HUES6 (cell line): Measurements from ENCODE around the gene ZSWIM8.
"Not testable (repeated sequence)": the region's sequence is repeated elsewhere in the genome, so short reads cannot be mapped to it uniquely, and the experiment has no call there.

ENCODE experiments used
- H3K27ac ChIP-seq: 2 replicates; pipeline ENCODE4 v1.7.0; 2013; ENCODE audit warnings: low read depth, mild to moderate bottlenecking, low read length, inconsistent platforms
- H3K27me3 ChIP-seq: 2 replicates; pipeline ENCODE4 v1.6.1; 2013; ENCODE audit warnings: low read length; ENCODE audit not compliant: control insufficient read depth, insufficient read depth
- H3K36me3 ChIP-seq: 2 replicates; pipeline ENCODE4 v1.6.1; 2013; ENCODE audit warnings: low read length; ENCODE audit not compliant: control insufficient read depth, insufficient read depth
- H3K4me1 ChIP-seq: 2 replicates; pipeline ENCODE4 v1.6.1; 2013; ENCODE audit warnings: low read length; ENCODE audit not compliant: control insufficient read depth, insufficient read depth
- H3K4me3 ChIP-seq: 2 replicates; pipeline ENCODE4 v1.5.1; 2013; ENCODE audit warnings: low read depth, low read length
- H3K9ac ChIP-seq: one replicate; pipeline ENCODE4 v1.6.1; 2013; ENCODE audit warnings: mild to moderate bottlenecking, low read length
- H3K9me3 ChIP-seq: 2 replicates; pipeline ENCODE4 v1.6.1; 2013; ENCODE audit warnings: low read depth, low read length; ENCODE audit not compliant: control insufficient read depth, insufficient read depth

ZSWIM8 gene, protein sequence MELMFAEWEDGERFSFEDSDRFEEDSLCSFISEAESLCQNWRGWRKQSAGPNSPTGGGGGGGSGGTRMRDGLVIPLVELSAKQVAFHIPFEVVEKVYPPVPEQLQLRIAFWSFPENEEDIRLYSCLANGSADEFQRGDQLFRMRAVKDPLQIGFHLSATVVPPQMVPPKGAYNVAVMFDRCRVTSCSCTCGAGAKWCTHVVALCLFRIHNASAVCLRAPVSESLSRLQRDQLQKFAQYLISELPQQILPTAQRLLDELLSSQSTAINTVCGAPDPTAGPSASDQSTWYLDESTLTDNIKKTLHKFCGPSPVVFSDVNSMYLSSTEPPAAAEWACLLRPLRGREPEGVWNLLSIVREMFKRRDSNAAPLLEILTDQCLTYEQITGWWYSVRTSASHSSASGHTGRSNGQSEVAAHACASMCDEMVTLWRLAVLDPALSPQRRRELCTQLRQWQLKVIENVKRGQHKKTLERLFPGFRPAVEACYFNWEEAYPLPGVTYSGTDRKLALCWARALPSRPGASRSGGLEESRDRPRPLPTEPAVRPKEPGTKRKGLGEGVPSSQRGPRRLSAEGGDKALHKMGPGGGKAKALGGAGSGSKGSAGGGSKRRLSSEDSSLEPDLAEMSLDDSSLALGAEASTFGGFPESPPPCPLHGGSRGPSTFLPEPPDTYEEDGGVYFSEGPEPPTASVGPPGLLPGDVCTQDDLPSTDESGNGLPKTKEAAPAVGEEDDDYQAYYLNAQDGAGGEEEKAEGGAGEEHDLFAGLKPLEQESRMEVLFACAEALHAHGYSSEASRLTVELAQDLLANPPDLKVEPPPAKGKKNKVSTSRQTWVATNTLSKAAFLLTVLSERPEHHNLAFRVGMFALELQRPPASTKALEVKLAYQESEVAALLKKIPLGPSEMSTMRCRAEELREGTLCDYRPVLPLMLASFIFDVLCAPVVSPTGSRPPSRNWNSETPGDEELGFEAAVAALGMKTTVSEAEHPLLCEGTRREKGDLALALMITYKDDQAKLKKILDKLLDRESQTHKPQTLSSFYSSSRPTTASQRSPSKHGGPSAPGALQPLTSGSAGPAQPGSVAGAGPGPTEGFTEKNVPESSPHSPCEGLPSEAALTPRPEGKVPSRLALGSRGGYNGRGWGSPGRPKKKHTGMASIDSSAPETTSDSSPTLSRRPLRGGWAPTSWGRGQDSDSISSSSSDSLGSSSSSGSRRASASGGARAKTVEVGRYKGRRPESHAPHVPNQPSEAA (N-terminal part only)

DNA sequence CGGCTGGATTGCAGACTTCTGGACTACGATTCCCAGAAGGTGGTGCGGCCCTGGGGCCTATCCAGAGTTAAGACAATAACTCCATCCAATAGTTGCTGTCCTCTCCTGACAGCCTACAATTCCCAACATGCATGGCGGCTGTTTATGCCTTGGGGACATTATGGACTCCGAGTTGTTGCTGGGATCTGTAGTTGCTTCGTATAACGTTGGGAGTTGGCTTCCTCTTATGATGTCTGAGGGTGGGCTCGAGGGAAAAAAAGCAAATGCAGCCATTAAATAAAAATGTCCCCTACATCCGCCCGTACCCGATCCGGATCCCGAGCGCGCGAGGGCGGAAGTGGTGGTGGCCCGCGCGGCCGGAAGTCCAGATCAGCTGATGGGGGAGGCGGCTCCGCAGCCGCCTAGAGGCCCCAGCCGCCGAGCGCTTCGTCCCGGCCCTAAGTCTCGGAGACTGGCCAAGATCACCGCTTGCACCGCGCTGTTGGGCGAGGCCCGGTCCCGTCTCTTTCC, at the start of gene ZSWIM8:
Gene ZSWIM8, plus strand, starts transcription at position 396 of the 510 bp plus-strand sequence. CDS start 273 bp downstream, outside the sequence.
- Histone ChIP-seq H3K27me3 (no peaks in the 10 kb centered on the region), H3K9me3 (no peaks in the 10 kb centered on the region), H3K9ac (peak within 1 kb of the TSS; percentile 76), H3K36me3 (peaks cover 14% of the 10 kb centered on the region), H3K4me1 (peaks cover 8% of the 10 kb centered on the region), H3K27ac (no peak within 1 kb of the TSS), H3K4me3 (peak within 1 kb of the TSS; percentile 69)

DNA sequence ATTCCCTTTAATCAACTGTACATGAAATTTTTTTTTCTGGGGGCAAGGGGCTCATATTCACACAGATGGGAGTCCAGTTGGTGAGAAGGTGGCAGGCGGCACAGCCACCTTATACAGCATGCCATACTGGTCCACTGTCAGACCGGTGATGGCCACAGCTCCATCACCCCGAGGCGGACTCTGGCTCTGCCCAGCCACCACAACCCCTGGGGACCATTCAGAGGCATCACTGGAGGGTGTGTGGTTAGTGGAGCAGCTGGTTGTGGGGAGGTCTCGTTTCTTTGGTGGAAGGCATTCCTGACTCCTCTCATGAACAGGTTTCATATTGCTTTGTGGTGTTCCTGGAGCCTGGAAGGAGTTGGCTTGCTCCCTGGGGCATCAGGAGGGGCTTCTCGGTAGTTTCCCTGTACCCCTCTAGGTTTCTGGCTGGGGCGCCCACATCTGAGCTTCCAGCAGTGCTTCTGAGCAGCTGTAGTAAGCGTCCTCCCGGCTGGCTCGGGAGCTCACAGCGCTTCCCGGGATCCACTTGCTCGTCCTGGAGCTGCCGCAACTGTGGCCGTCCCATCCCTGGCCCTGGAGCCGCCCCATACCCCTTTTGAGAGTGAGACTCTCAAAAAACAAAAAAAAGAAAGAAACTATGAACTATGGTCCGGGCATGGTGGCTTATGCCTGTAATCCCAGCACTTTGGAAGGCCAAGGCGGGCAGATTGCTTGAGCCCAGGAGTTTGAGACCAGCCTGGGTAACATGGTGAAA, 44.7 kb upstream of the ZSWIM8 start:
- peaks cover 25% of the 10 kb centered on the region for H3K4me1 ChIP-seq
- not testable (repeated sequence) for H3K4me3 ChIP-seq, H3K9ac ChIP-seq, H3K27me3 ChIP-seq, H3K36me3 ChIP-seq, H3K9me3 ChIP-seq, H3K27ac ChIP-seq

DNA sequence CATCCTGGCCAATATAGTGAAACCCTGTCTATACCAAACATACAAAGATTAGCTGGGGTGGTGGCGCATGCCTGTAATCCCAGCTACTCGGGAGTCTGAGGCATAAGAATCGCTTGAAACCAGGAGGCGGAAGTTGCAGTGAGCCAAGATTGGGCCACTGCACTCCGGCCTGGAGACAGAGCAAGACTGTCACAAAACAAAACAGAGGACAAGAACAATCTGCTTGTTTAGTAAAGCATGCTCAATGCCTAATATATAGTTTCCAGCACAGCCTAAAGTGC, 43.0 kb upstream of the ZSWIM8 start:
- H3K9me3 ChIP-seq: no peaks in the 10 kb centered on the region
- H3K36me3 ChIP-seq: peaks cover 9% of the 10 kb centered on the region
- H3K4me1 ChIP-seq: peaks cover 25% of the 10 kb centered on the region
- no peaks in the 10 kb centered on the region for H3K27me3 ChIP-seq
- peak overlapping the region; percentile 36 for H3K9ac ChIP-seq
- peak overlapping the region; percentile 4; the same call in 1 of the 2 replicates for H3K27ac ChIP-seq
- H3K4me3 ChIP-seq: 0 out of 2 replicates have a peak overlapping the region, but pooled peaks have one; percentile 17

DNA sequence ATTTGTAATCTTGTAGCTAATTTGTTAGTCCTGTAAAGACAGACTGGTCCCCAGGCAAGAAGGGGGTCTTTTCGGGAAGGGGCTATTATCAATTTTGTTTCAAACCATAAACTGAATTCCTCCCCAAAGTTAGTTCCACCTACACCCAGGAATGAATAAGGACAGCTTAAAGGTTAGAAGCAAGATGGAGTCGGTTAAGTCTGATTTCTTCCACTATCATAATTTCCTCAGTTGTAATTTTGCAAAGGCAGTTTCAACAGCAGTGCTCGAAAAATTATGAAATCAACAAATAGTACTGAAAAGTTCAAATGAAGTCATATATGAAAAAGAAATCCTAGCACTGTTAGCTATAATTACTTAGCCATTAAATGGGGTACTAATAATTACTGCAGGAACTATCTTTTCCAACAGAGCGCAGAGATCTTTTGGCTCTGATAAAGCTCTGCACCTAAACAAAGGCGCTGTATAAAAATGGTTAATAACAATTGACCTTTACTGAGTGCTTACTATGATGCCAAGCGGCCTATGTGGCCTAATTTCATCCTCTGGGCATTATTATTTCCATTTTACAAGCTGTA, 42.0 kb upstream of the ZSWIM8 start:
- H3K36me3 ChIP-seq: peaks cover 13% of the 10 kb centered on the region
- peak overlapping the region; percentile 91 for H3K9ac ChIP-seq
- H3K27me3 ChIP-seq: no peaks in the 10 kb centered on the region
- H3K9me3 ChIP-seq: no peaks in the 10 kb centered on the region
- H3K27ac ChIP-seq: peak overlapping the region; percentile 92
- peak overlapping the region; percentile 89 for H3K4me3 ChIP-seq
- H3K4me1 ChIP-seq: peaks cover 25% of the 10 kb centered on the region

DNA sequence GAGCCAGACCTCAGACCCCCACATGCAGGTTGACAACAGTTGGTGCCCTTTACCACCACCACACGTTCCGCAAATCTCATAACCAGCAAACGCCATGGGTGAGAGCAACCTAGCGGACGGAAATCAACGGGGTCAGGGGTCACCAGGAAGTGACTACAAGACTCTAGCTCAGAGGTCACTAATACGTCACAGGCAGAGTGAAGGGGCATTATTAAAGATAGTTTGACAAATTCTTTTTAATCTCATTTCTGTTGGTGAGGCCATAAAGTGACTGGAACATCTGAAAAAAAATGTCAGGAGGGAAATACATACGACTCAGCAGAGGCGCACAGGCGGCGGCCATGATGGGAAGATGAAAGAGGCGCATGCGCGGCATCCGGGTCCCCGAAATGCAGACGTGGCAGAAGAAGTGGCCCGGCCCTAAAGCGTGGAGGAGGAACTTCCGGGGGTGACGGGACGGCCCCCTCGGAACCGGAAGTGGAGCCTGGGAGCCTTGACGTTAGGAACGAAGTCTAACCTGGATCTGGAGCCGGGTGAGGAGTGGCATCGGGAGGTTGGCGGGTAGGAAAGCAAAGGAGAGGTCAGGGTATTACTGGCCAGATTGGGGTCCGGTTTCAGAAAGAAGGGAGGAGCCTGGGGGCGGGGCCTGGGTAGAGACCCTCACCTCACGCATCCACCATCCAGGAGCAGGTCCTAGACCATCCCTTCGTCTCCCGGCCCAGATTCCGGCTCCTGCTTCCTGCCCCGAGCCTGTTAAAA, 41.3 kb upstream of the ZSWIM8 start, which contains the start of gene SEC24C:
Gene SEC24C, plus strand, starts transcription at position 468 of the 759 bp plus-strand sequence. CDS start 2,461 bp downstream, outside the sequence.
- Histone ChIP-seq H3K27me3 (no peaks in the 10 kb centered on the region), H3K4me3 (peak within 1 kb of the TSS; percentile 89), H3K4me1 (peaks cover 25% of the 10 kb centered on the region), H3K9ac (peak within 1 kb of the TSS; percentile 91), H3K36me3 (peaks cover 18% of the 10 kb centered on the region), H3K27ac (peak within 1 kb of the TSS; percentile 92), H3K9me3 (no peaks in the 10 kb centered on the region)

DNA sequence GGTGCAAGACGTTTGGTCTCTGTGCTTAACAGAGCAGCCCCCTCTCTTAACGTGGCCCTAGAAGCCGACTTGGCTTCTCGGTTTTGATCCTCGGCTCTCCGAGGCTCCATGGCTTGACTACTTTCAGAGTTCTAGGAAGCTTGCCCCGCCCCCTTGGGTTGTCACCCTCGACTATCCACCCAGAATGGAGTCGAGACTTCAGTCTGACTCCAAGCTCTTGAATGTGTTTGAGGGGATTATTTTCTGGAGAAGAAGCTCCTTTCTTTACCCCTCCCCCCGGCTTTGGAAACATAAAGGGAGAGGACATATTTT, 40.8 kb upstream of the ZSWIM8 start:
- peak overlapping the region; percentile 91 for H3K9ac ChIP-seq
- H3K4me3 ChIP-seq: peak overlapping the region; percentile 89
- peak overlapping the region; percentile 92; the same call in 1 of the 2 replicates for H3K27ac ChIP-seq
- H3K36me3 ChIP-seq: peaks cover 21% of the 10 kb centered on the region
- H3K9me3 ChIP-seq: no peaks in the 10 kb centered on the region
- peaks cover 25% of the 10 kb centered on the region for H3K4me1 ChIP-seq
- H3K27me3 ChIP-seq: no peaks in the 10 kb centered on the region

DNA sequence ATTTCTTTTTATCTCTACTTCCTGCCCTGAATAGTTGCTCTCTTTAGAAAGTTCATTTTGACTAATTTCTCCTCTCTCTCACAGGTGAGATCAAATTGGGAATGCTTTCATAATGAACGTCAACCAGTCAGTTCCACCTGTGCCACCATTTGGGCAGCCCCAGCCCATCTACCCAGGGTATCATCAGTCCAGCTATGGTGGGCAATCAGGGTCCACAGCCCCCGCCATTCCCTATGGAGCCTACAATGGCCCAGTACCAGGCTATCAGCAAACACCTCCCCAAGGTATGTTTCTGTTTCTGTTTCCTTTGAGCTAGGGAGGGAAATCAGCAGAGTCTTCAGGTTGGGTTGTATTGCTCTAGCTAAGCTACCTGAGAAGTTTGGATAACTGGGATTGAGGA, 38.7 kb upstream of the ZSWIM8 start:
- Histone ChIP-seq H3K27ac (no peak overlapping the region), H3K27me3 (no peaks in the 10 kb centered on the region), H3K9me3 (no peaks in the 10 kb centered on the region), H3K36me3 (peaks cover 41% of the 10 kb centered on the region), H3K4me3 (no peak overlapping the region), H3K4me1 (peaks cover 21% of the 10 kb centered on the region), H3K9ac (no peak overlapping the region)

DNA sequence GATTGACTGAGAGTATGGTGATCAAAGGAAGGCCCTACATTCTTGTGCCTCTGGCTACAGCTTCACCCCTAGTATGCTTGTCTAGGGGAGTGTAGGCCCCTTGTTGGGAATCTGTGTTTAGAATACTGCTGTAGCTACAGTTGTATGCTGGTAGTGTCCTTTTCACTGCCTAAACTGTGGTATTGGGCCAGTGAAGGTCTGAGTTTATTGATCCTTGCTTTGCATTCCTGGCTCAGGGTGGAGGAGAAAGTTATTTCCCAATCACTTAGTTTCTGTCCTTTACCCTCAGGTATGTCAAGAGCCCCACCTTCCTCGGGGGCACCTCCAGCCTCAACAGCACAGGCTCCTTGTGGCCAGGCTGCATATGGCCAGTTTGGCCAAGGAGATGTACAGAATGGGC, 34.6 kb upstream of the ZSWIM8 start:
- no peaks in the 10 kb centered on the region for H3K27me3 ChIP-seq
- no peaks in the 10 kb centered on the region for H3K4me1 ChIP-seq
- H3K9me3 ChIP-seq: no peaks in the 10 kb centered on the region
- H3K27ac ChIP-seq: no peak overlapping the region
- no peak overlapping the region for H3K9ac ChIP-seq
- no peak overlapping the region for H3K4me3 ChIP-seq
- peaks cover 70% of the 10 kb centered on the region for H3K36me3 ChIP-seq

DNA sequence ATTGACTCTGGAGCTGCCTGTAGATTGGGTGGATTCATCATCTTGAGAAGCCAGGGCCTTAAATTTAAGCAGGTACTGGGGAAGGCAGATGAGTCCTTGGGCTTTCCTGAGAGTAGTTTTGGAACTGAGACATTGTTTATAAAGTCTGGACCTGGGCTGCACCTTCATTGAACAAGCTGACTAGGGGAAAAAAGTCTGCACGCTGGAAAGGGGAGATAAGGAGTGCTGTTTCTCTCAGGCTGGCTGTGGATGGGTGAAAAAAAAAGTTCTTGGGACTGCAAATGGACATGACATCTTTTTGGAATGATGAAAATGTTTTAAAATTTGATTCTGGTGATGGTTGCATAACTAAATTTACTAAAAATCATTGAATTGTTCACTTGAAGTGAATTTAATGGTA, 29.2 kb upstream of the ZSWIM8 start:
- H3K36me3 ChIP-seq: peaks cover 63% of the 10 kb centered on the region
- H3K9me3 ChIP-seq: no peaks in the 10 kb centered on the region
- no peak overlapping the region for H3K9ac ChIP-seq
- H3K4me1 ChIP-seq: no peaks in the 10 kb centered on the region
- H3K27me3 ChIP-seq: no peaks in the 10 kb centered on the region
- no peak overlapping the region for H3K4me3 ChIP-seq
- no peak overlapping the region for H3K27ac ChIP-seq
